ENCODE results near the gene FAHD1.

DNA sequence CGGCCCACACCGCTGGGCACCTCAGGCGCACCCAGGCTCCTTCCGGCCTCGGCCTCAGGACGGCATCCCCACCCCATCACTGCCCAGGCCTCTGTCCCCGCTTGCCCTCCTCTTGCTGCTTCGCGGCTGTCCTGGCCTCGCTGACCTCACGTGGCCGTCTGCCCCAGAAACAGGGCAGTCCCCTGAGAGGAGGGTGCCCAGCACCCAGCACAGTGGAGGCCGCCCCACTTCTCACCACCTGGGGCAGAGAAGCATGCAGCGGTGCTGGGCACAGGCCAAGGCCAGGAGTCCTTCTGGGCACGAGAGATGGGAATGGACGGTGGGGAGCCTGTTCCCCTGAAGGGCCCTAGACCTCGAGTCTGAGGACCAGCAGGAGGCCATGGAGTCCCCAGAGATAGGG is 9.3 kb upstream of the FAHD1 start:
- TF ChIP-seq, protein P1, sequence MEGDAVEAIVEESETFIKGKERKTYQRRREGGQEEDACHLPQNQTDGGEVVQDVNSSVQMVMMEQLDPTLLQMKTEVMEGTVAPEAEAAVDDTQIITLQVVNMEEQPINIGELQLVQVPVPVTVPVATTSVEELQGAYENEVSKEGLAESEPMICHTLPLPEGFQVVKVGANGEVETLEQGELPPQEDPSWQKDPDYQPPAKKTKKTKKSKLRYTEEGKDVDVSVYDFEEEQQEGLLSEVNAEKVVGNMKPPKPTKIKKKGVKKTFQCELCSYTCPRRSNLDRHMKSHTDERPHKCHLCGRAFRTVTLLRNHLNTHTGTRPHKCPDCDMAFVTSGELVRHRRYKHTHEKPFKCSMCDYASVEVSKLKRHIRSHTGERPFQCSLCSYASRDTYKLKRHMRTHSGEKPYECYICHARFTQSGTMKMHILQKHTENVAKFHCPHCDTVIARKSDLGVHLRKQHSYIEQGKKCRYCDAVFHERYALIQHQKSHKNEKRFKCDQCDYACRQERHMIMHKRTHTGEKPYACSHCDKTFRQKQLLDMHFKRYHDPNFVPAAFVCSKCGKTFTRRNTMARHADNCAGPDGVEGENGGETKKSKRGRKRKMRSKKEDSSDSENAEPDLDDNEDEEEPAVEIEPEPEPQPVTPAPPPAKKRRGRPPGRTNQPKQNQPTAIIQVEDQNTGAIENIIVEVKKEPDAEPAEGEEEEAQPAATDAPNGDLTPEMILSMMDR (IDR thresholded peaks at IDR 0.05; ENCODE audit: poor library complexity, severe bottlenecking): no peak
- no peak for TF ChIP-seq SMC3 (conservative IDR thresholded peaks at IDR 0.05; ENCODE audit: poor library complexity)
- TF ChIP-seq TAF1 (IDR thresholded peaks at IDR 0.05; ENCODE audit: low read depth): no peak
- no peak for TF ChIP-seq EP300 (conservative IDR thresholded peaks at IDR 0.05; ENCODE audit: poor library complexity, severe bottlenecking)
- TF ChIP-seq RAD21 (conservative IDR thresholded peaks at IDR 0.05): no peak
- no peak for TF ChIP-seq EZH2 (IDR thresholded peaks at IDR 0.05; ENCODE audit: borderline replicate concordance, insufficient read depth, low read length, poor library complexity, severe bottlenecking)
- TF ChIP-seq, protein P2, sequence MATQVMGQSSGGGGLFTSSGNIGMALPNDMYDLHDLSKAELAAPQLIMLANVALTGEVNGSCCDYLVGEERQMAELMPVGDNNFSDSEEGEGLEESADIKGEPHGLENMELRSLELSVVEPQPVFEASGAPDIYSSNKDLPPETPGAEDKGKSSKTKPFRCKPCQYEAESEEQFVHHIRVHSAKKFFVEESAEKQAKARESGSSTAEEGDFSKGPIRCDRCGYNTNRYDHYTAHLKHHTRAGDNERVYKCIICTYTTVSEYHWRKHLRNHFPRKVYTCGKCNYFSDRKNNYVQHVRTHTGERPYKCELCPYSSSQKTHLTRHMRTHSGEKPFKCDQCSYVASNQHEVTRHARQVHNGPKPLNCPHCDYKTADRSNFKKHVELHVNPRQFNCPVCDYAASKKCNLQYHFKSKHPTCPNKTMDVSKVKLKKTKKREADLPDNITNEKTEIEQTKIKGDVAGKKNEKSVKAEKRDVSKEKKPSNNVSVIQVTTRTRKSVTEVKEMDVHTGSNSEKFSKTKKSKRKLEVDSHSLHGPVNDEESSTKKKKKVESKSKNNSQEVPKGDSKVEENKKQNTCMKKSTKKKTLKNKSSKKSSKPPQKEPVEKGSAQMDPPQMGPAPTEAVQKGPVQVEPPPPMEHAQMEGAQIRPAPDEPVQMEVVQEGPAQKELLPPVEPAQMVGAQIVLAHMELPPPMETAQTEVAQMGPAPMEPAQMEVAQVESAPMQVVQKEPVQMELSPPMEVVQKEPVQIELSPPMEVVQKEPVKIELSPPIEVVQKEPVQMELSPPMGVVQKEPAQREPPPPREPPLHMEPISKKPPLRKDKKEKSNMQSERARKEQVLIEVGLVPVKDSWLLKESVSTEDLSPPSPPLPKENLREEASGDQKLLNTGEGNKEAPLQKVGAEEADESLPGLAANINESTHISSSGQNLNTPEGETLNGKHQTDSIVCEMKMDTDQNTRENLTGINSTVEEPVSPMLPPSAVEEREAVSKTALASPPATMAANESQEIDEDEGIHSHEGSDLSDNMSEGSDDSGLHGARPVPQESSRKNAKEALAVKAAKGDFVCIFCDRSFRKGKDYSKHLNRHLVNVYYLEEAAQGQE (IDR thresholded peaks at IDR 0.05; ENCODE audit: borderline replicate concordance): no peak

All from neural cell (in vitro differentiated cells).